ENCODE data around the gene RALGPS1.

RALGPS1 gene

DNA sequence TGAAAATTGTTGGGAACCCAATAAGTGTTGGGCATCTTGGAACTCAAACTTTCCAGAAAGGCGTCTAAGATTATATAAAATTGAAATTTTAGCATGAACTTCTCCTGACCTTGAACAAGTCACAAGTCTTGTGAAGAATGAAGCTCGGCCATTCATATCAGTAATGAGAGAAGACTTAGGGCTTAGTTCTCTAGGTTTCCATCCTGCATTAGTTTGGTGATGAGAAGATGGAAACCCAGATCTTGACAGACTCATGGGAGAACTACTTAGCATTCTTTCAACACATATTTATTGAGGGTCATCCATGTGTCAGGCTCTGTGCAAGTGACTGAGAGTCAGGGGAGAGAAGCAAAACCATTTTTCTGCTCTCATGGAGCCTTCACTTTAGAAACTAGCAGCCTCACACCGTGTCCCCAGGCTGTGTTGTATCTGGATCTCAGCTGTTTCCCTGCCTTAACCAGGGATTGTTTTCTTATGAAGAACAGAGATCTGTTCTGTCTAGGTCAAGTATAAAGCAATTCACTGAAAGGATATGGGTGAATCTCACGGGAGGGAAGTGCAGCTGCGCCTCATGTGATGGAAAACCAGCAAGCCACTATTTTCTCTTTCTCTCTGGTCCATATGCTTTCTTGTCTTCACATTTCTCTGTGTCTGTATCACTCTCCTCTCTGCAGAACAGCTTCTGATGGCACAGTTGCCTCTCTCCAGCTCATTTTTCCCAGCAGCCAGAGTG, 353.4 kb downstream of the RALGPS1 start:
- no peak overlapping the region for H3K4me3 ChIP-seq
- H3K27ac ChIP-seq = no peak overlapping the region

DNA sequence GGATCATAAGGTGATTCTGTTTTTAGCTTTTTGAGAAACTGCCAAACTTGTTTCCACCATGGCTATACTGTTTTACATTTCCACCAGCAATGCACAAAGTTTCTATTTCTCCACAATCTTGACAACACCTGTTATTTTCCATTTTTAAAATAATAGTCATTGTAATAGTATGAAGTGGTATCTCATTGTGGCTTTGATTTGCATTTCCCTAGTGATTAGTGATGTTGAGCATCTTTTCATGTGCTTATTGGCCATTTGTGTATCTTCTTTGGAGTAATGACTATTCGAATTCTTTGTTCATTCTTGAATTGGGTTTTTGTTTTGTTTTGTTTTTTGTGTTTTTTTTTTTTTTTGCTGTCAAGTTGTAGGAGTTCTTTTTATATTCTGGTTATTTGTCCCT, 354.9 kb downstream of the RALGPS1 start:
- H3K4me3 ChIP-seq = no peak overlapping the region
- H3K27ac ChIP-seq = no peak overlapping the region
